22Rv1 (cell line): ENCODE measurements around the gene UXS1.

Source experiments
- H3K27ac ChIP-seq: fragments of 450-650 bp; 2 replicates; pipeline ENCODE4 v1.5.1; 2017
- ZFX ChIP-seq: fragments of 450-650 bp; IDR thresholded peaks from 2 replicates; pipeline ENCODE4 v1.6.1; 2017; ENCODE audit warnings: antibody characterized with exemption, borderline replicate concordance
- TF ChIP-seq, protein P1 (sequence below): fragments of 450-650 bp; IDR thresholded peaks from 2 replicates; pipeline ENCODE4 v1.5.1; 2017; ENCODE audit warnings: mild to moderate bottlenecking

UXS1 gene

DNA sequence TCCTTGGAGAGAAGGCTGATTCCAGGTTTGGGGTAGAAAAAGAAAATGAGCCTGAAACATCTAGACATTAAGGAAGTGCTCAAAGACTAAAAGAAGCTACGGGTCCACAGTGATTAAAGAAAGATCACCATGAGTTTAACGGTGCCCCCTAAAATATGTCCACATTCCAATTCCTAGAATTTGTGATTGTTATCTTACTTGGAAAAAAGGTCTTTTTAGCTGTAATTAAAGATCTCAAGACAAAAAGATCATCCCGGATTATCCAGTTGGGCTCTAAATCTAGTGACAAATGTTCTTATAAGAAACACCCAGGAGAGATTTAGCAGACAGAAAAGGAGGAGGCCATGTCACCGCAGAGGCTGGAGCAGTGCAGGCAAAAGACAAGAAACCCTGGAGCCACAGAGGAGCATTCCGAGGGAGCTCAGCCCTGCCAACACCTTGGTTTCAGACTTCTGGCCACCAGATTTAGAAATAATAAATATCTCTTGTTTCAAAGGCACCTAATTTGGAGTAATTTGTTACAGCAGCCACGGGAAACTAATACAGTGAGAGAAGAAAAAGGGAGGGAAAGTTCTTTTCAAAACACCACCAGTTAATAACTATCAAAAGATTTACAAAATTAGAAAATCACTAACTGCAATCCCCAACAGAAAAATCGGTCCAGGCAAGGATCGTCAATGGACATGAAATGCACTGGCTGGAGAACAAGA lies 8.5 kb downstream of the UXS1 start:
- no peak for TF ChIP-seq ZFX
- TF ChIP-seq, protein P1, sequence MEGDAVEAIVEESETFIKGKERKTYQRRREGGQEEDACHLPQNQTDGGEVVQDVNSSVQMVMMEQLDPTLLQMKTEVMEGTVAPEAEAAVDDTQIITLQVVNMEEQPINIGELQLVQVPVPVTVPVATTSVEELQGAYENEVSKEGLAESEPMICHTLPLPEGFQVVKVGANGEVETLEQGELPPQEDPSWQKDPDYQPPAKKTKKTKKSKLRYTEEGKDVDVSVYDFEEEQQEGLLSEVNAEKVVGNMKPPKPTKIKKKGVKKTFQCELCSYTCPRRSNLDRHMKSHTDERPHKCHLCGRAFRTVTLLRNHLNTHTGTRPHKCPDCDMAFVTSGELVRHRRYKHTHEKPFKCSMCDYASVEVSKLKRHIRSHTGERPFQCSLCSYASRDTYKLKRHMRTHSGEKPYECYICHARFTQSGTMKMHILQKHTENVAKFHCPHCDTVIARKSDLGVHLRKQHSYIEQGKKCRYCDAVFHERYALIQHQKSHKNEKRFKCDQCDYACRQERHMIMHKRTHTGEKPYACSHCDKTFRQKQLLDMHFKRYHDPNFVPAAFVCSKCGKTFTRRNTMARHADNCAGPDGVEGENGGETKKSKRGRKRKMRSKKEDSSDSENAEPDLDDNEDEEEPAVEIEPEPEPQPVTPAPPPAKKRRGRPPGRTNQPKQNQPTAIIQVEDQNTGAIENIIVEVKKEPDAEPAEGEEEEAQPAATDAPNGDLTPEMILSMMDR, result no peak
- H3K27ac ChIP-seq, result no peak overlapping the region

DNA sequence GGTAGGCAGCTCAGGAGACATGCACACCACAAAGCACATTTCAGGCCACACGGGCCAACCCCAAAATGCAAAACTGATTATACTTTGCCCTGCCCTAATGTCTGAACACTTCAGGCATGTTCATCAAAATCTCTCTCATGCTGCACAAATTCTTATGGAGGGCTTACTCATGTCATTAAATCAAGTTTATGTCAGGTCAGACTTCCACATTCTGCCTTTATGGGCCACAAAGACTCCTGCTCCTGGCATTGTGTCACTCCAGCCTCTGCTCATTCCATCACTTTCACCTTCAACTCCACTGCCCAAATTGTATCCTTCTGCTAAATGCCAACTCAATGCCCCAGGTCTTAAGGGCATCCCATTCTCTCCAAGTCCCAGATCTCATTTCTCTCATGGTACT lies 9.2 kb downstream of the UXS1 start:
- H3K27ac ChIP-seq, result no peak overlapping the region
- no peak for TF ChIP-seq ZFX
- TF ChIP-seq, protein P1, result no peak

DNA sequence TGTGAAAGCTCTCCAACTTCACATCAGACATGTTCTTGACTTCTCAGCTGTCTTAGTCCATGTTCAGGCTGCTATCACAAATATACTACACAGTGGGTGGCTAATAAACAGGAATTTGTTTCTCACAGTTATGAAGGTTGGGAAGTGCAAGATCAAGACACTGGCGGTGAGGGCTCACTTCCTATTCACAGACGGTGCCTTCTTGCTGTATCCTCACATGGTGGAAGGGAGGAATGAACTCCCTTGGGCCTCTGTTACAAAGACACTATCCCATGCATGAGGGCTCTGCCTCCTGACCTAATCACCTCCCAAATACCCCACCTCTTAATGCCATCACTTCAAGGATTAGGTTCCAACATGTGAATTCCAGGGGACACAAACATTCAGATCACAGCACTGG lies 9.7 kb downstream of the UXS1 start:
- TF ChIP-seq, protein P1, result no peak
- no peak for TF ChIP-seq ZFX
- no peak overlapping the region for H3K27ac ChIP-seq

DNA sequence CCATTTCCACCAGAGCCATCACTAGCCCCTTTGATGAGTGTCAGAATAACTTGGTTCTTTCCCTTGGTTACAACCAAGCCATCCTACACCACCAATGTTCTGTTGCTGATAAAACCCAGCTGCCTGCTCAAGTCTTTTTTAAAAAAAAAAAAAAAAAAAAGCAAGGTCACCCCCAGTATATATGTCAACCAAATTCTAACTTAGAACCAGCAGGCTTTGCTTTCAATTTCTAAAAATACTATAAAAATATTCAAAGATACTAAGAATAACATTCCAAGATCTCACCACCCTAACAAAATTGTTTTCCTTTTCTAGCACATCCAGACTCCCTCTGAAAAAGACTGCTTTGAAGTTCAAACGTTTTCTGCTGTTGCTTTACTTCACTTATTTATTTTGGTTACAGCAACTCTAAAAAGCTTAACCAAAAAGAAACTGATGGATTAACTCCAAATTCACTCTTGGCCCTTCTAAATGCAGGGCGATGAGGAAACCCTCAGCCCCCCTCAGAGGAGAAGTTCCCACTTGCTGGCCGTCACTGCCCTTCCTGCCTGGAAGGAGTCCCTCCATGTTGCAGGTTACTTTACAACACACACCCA lies 10.9 kb downstream of the UXS1 start:
- no peak overlapping the region for H3K27ac ChIP-seq
- TF ChIP-seq, protein P1, result no peak
- TF ChIP-seq ZFX, result no peak

DNA sequence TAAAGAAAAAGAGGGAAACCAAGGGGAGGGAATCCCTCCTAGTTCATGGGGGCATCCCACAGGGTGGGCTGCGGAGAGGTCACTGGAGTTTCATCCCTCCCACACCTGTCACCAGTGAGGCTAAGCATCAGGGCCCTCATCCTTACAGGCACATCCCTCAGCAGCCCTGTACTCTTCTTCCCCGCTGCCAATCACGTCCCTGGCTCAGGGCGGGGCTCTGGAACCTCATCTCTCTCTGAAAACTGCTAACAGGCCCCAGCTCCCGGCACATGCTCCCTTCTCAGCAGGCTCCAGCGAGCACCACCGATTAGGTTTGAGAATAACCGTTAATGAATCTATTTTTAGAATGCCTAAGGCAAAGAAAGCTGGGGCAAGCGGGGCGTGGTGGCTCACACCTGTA lies 13.0 kb downstream of the UXS1 start:
- H3K27ac ChIP-seq, result no peak overlapping the region
- TF ChIP-seq, protein P1, result no peak
- no peak for TF ChIP-seq ZFX

DNA sequence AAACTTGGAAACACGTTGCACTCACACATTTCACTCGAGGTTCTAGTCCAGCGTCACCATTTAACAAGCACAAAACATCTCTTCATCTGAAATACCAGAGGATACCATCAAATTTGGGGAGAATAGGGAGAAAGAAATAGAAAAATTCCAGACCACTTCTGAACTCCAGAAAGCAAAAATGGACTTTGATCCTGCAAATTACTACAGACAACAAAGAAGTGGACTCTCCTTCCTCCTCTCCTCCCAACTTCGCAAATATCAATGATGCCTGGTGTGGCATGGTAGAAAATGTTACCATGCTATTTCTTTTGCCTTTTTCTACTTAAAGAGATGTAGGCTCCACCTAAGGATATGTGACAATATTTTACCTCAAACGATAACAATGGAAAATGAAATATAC lies 13.5 kb downstream of the UXS1 start:
- TF ChIP-seq ZFX, result no peak
- TF ChIP-seq, protein P1, result no peak
- no peak overlapping the region for H3K27ac ChIP-seq

DNA sequence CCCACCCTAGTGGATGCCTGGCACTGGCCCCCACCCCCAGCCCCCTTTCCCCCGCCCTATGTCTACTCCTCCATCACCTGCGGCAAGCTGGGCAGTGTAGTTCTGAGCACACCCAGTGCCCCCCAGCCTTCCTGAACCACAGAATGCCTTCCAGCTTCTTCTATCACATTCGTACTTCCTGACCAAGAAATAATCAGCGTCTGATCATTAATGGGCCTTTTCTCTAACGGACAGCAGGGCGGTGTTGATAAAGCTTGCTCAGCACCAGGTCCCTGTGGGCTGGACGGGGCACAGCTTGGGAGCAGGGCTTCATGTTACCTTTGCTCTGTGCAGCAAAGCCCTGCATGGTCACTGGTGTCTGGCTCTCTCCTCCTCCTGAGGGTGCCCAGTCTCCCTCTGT lies 15.4 kb downstream of the UXS1 start:
- TF ChIP-seq ZFX, result no peak
- TF ChIP-seq, protein P1, result no peak
- no peak overlapping the region for H3K27ac ChIP-seq
